Right hindlimb (tissue), 1 donor: ENCODE data around the gene PYGO1.
A peak's percentile ranks its signal among the peaks of the same experiment; 100 is the strongest.
"Not testable (repeated sequence)": the region's sequence is repeated elsewhere in the genome, so short reads cannot be mapped to it uniquely, and the experiment has no call there.

Experiments
- DNase-seq: peaks from one replicate; pipeline ENCODE4 v3.0.0-alpha.2; 2018

Gene PYGO1, protein sequence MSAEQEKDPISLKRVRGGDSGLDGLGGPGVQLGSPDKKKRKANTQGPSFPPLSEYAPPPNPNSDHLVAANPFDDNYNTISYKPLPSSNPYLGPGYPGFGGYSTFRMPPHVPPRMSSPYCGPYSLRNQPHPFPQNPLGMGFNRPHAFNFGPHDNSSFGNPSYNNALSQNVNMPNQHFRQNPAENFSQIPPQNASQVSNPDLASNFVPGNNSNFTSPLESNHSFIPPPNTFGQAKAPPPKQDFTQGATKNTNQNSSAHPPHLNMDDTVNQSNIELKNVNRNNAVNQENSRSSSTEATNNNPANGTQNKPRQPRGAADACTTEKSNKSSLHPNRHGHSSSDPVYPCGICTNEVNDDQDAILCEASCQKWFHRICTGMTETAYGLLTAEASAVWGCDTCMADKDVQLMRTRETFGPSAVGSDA

DNA sequence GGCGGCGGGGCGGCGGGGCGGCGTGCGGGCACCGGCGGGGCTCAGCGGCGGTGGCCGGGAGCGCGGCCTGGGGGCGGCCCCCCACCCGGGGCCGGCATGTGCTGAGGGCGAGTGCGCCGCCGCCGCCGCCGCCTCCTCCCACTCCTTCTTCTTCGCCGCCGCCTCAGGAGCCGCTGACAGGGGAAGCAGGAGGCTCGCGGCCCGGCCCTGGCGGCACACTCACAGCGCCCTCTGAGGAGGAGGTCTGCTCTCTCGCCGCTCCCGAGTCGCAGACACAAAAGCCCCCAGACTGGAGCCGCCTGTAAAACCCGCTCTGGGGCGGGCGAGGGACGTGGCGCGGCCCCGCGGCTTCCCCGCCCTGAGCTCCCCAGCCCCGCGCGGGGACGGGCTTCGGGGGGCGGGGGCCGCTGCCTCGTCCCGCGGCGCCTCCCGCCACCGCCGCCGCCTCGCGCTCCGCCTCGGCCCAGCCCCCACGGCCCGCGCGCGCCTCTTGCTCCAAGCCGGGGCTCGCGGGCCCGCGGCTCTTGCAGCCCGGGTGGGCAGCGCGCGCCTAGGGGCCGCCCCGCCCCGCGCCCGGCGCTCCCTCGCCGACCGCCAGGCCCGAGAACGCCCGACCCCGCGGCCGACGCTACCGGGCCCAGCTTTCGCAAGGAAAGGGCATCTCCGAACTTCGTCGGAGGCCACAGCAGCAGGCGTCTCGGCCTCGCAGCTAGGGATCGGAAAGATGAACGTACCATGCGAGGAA, at the start of gene PYGO1:
Gene PYGO1 (minus strand): TSS at position 276 of the 745 bp plus-strand sequence. CDS start 462 bp downstream, outside the sequence.
- DNase-seq, result peak; percentile 84

DNA sequence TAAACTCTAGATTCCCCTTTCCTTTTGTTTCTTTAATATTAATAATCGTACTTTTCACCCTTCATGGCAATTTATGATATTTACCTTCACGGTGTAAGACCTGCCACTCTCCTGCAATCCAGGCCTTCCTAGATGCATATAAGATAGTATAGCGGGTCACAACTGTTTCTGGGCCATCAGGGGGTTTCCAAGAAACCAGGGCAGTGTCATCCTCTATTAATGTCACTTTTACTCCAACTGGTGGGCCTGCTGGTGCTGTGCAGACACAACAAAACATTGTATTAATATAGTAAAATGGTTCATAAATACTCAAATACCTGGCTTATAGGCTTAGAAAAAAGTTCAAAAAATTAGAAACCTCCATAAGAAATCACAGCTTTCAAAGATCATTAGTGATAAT, 48.9 kb upstream of the PYGO1 start:
- no peak for DNase-seq

DNA sequence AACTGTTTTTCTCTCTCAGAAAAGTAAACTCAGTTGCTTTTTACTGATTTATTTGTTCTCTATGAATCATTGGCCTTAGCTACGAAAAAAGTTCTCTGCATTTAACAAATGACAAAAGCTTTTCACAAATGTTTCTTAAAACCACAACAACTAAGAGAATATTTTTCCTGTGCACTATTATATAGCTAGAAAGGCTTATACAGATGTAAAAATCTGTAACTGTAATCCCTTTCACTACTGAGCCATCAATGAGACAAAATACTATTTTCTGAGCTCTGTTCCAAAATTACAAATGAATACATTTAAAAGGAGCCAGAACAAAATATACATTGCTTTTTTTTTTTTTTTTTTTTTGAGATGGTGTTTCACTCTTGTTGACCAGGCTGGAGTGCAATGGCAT, 45.6 kb upstream of the PYGO1 start:
- no peak for DNase-seq

DNA sequence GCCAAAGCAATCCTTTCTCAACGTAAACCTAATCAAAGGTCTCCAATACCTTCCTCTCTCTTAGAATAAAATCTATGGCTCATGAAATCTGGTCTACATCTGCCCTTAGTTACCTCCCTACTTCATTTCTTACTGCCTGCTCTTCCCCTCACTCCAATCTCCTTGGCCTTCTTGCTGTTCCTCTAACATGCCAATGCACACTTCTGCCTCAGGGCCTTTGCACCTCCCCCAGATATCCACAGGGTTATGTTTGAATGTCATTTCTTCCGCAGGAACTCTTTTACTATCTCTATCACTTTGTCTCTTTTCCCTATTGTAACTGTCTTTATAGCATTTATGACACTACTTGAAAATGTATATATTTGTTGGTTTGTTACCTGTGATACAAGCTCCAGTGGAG, 44.3 kb upstream of the PYGO1 start:
- DNase-seq, result no peak

DNA sequence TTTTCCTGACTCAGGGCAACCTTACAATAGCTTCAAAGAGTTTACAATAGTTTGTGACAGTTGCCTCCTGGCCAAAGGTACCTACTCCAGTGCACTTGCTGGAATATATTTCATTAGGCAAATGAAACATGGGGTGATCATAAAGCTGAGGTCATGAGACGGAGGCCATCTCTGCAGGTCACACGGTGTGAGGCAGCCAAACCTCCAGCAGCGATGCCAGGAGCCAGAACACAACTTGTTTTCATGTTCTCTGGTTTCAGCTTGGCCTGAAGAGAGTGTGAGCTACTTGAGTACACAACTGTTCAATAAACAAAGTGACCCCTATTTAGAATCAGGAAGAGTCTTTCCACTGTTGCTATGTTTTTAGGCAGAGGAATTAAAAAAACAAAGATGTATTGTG, 42.7 kb upstream of the PYGO1 start:
- no peak for DNase-seq

DNA sequence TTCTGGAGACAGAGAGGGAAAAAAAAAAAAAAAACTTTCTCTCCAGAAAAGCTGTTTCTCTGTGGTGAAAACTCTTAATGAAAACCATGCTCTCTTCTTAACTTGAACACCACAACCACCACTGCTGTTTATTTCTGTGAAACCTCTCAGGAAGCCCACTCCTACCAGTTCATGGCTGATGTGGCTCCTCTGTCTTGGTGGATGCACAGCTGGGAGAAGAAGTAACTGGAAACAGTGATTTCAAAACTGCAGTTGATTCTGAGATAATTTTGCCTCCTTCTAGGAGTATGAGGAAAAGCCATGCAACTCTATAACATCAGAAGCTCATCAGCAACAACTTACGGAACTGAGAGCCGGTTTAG, 40.2 kb upstream of the PYGO1 start:
- no peak for DNase-seq

DNA sequence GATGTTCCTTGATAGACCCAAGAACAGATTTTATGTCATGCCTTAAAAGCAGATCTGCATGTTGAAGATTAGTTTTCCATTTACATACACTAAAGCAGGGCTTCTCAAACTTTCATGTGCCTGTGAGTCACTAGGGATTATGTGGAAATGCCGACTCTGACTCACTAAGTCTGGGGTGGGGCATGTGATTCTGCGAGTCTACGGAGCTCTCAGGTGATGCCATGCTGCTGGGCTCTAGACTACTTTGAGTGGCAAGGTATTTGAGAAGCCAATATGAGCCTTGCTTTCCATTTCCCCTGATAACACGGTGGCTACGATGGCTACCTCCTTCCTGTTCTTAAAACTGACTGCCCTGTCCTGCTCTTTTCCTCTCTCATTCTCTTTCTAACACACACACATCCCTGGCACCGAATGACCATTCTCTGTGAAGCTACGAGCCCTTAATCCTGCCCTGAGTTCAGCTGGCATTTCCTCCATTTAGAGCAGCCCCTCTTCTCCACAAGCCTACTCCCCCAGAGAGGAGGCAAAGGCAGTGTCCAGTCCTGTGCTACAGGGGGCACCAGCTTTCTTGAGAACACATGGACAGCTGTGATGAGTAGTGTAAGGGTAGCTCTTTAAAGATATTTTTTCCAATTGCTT, 39.7 kb upstream of the PYGO1 start:
- no peak for DNase-seq

DNA sequence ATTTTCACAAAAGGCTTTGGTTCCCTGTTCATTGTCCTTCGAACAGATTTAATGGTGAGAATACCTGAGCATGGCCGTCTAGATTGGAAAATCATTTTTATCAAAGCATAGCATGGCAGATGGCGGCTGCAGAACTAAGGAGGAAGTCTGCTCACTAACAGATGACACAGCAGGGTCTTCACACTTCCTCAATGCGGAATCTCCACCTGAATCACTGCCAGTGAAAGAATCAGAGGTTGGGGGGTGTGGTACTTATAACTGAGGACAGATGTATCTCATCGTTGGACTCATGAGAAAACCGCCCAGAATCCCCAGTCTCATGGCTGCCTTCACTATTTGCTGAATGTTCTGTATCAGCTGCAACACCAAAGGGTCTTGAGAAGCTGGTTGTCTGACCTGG, 31.6 kb upstream of the PYGO1 start:
- DNase-seq, result no peak

DNA sequence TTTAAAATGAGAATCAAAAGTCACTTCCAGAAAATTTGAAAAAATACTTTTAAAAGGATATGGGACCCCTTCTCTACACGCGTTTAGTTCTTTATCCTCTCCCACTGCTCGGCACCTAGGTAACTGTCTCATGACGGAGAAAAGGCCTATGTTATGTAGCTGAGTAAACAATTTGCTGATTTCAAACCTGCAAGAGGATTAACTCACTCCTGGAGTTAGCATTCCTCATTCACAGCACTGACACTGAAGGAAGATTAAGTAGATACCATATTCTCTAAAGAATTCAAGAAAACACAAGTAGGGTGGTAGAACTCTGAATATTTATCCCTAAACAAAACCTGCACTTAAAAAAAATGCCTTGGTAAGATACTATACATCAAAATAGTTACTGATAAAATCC, 30.2 kb upstream of the PYGO1 start:
- DNase-seq, result no peak

DNA sequence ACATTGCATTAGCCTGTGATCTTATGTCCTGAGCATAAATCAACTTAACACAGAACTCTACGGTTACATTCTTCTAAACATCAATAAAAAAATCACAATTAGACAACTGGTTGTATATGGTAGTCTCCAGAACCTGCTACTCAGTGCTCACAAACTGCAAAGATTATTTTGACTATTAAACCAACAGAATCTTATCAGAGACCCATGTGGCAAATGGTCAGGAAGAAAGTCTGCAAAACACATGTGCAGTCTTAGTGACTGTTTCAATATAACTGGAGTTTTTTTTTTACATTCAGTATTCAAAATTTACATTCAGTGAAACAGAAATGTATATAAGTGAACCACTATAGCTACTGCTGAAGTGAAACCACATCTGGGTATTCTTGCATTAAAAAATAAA, 27.3 kb upstream of the PYGO1 start:
- no peak for DNase-seq

DNA sequence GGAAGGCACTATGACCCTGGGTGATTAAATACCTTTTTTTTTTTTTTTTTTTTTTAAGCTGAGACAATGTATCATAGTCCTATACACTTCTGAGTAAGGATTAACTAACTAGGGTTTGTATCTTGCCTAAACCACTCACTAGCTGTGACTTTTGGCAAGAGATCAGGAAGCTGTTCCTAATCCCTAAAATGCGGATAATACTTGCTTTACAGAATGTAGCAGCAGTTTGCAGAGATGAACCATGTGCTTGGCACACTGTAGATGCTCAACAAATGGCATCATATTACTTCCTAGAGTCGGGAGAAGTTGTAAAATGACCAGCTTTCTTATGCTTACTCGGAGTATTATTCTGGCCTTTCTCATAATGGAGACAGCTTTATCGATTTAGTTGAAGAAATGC, 25.6 kb upstream of the PYGO1 start:
- no peak for DNase-seq

DNA sequence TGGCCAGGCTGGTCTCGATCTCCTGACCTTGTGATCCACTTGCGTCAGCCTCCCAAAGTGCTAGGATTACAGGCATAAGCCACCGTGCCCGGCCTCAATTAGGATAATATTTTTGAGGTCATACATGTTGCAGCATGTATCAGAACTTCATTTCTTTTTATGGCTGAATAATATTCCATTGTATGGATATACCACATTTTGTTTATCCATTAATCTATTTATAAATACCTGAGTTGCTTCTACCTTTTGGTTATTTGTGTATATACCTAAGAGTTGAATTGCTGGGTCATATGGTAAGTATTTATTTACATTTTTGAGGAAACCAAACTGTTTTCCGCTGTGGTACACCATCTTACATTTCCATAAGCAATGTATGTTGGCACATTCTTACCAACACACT, 18.1 kb upstream of the PYGO1 start:
- no peak for DNase-seq

DNA sequence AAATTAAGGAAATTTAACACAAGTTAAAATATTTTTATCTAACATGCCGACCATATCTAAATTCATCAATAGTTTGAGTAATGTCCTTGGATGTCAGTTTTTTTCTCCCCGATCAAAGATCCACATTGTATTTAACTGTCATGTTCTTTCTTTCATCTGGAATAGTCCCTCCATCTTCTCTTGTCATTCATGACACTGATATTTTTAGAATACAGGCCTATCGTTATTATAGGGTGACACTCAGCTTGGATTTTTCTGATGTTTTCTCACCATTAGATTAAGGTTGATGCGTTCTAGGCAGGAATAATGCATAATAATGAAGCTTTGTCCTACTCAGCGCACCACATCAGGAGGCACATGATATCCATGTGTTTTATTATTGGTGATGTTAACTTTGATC, 13.2 kb upstream of the PYGO1 start:
- no peak for DNase-seq

DNA sequence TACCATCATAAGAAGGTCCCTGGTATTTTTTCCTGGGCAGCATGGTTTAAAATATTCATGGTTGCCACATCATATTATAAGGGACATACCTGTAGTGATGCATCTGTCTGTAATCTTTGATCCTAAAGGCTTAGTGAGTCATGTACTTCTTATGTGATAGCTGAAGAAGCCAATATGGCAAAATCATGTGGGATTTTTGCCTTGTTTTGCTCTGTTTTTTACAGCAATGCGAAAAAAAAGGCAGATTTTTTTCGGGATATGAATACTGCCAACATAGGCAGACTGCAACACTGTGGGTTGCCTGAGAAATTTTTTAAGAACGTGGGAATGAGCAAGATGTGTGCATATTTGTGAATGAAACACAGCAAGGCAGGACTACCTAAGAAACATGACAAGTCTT, 11.3 kb upstream of the PYGO1 start:
- no peak for DNase-seq

DNA sequence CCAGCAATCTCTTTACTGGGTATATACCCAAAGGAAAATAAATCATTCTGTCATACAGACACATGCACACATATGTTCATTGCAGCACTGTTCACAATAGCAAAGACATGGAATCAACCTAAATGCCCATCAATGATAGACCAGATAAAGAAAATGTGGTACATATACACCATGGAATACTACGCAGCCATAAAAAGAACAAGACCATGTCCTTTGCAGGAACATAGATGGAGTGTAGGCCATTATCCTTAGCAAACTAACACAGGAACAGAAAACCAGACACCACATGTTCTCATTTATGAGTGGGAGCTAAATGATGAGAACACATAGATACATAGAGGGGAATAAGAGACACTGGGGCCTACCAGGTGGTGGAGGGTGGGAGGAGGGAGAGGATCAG, 4.9 kb upstream of the PYGO1 start:
- DNase-seq, result not testable (repeated sequence)

DNA sequence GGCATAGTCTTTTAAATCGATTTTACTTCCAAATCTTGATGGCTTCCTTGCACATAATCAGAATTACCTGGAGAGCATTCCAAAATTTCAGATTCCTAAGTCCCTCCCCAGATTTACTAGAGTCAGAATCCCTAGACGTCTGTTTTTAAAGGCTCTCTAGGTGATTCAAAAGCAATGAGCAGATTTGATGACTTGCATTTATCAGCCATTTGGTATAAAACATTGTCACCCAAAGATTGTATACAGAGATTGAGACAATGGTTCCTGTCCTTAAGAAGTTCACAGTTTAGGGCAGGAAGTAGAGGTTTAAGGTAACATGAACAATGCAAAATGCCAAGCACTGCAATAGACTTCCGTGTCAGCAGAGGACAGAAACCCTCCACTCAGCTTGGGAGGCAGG, 2.6 kb upstream of the PYGO1 start:
- DNase-seq, result no peak

DNA sequence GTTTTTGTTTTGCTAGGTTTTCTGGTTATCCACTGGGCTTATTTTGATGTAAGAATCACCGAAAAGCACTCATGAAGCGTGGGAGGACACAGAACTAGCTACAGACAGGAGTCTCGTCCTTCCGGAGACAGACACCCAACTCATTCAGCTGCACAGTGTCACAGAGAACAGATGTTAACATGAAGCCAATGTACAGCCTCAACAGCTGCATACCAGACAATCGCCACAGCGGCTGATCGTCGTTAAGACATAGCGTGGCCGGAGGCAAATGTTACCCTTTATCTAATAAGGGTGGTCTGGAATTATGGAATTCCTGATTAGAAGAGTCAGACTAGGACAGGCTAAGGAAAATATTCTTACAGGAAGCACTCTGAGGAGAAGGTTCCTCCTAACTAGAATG, 1.1 kb upstream of the PYGO1 start:
- DNase-seq, result peak; percentile 22

DNA sequence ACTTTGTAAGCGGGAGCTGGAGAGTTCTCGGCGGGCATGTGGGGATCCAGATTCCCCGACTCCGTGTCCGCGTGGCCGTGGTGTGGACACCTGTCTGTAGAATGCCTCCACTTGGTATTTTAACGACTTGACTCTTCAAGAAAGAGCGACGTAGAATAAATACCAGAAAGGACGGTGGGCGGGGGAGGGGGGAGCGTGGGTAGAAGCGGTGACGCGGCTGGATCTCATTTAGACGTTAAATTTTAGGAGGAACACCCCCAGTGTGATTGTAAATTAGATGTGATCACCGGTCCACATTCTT, 620 bp upstream of the PYGO1 start:
- no peak for DNase-seq

DNA sequence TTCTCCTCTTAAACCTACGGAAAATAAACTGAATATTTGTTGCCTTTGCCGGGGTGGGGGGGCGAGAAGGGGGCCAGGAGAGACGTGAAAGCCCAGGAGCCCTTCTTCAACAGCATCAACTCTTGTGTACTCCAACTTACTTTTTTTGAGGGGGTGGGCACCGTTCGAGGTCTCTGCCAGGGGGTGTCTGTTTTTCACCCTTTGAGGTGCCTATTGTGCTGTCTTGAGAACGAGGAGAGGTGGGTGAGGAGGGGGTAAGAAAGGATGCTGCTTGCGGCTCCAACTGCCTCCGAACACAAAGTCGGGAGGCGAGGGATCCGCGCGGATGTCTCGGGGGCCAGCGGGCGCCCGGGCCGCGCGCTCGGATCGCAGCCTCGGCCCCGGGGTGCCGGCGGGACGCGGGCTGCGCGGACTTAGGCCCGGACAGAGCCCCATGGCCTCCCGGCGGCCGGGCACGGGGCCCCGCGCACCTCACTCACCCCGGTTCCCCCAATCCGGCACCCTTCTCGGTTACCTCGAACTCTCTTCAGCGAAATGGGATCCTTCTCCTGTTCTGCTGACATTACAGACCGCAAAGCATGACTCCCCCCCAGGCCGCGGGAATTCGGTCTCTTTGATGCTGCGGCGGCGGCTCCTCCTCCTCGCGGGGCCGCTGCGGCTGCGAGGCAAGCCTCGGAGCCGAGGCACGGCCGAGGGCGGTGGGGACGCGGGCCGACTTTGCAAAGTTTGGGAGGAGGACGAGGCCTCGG, 650 bp downstream of the PYGO1 start:
- DNase-seq, result peak; percentile 75

DNA sequence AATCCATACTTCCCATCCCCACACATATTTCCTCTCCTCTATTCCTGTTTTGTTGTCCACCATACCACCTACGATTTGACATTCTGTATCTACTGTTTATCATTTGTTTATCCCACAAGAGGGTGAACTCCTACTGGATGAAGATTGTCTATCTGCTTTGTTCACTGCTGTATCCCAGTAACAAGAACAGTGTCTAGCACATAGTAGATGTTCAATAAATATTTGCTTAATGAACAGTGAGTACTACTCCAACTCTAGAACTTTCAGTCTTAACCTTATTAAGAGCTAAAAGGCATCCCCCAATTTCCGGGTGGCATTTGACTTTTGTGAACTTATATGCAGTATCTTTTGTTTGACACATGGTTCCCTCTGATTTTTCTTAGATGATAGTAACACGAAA, 1.3 kb downstream of the PYGO1 start:
- no peak for DNase-seq

DNA sequence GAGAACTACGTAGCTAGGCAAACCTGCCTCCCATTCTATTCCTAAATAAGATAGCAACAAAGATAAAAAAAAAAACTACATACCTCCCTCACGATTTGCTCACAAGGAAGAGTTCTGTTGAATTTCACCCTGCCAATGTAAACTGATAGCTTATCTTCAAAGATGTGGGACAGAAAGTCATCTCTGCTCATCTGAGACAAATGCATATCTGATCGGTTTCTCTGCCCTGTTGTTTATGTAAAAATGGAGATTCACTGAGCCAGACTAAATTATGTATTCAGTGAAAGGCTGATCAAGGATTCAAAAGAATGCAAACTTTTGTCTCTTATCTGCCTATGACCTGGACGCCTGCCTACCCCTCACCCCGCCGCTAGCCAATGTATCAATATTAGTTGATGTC, 11.2 kb downstream of the PYGO1 start:
- DNase-seq, result no peak

DNA sequence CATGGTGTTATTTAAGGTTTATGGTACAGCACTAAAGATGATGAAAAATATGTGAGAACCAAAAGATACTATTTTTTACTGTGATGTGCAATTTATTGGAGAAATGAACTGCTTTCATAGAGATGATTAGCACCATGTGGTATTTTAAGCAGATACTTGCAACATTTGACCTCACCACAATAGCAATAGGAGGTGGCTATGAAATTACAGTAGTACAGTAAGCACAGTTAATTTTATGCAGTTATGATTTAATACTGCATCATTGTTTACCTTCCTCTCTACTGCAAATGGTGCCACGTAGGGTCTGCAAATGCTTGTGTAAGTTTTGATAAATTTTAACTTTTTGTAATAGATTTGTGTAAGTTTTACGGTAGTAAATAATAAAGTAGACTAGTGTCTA, 14.0 kb downstream of the PYGO1 start:
- no peak for DNase-seq

DNA sequence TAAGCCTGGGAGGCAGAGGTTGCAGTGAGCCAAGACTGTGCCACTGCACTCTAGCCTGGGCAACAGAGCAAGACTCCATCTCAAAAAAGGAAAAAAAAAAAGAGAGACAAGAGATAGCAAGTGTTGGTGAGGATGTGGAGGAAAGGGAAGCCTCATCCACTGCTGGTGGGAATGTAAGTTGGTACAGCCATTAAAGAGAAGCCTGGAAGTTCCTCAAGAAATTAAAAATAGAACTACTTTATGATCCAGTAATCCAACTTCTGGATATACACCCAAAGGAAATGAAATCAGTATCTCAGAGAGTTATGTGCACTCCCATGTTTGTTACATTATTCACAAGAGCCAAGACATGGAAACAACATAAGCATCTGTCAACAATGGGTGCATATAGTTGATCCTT, 14.9 kb downstream of the PYGO1 start:
- no peak for DNase-seq
